ENCODE results near the gene AMN1. TPM values are rescaled to one million over a fixed set of nuclear protein-coding genes. Genes with fewer than 3 reads are reported as not detected.

Gene AMN1
- total and polyA plus RNA-seq, 2 of the 13 experiments (the other 11 are each of a cell fraction or from before 2014, with no cell fraction given): 7.5 to 26.5 TPM

DNA sequence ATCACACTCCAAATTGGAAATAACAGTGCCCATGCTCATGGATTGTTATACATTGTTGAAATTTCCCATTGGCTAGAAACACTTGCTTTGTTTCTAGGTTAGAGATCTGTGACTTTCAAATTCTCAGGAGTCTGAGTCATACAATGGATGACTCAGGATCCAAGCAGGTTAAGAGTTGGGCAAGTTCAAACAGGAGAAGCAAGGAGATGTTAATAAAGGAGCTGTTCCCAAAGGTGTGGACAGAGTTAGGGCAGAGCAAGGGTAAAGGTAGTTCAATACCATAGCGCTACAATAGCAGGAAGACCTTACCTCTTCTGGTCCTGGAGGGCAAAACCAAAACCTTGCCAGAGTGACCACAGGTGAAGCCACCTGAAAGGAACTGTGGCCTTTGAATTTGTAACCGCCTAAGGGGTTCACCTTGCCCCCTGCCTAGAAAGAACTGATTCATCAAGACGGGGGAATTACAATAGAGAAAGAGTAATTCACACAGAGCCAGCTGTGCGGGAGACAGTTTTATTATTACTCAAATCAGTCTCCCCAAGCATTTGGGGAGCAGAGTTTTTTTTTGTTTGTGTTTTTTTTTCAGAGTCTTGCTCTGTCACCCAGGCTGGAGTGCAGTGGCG, 4.2 kb upstream of the AMN1 start (continued):
- TF ChIP-seq, protein P1, sequence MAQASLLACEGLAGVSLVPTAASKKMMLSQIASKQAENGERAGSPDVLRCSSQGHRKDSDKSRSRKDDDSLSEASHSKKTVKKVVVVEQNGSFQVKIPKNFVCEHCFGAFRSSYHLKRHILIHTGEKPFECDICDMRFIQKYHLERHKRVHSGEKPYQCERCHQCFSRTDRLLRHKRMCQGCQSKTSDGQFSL (CRISPR knock-in tag; IDR thresholded peaks at IDR 0.05): no peak
- TF ChIP-seq, protein P2, sequence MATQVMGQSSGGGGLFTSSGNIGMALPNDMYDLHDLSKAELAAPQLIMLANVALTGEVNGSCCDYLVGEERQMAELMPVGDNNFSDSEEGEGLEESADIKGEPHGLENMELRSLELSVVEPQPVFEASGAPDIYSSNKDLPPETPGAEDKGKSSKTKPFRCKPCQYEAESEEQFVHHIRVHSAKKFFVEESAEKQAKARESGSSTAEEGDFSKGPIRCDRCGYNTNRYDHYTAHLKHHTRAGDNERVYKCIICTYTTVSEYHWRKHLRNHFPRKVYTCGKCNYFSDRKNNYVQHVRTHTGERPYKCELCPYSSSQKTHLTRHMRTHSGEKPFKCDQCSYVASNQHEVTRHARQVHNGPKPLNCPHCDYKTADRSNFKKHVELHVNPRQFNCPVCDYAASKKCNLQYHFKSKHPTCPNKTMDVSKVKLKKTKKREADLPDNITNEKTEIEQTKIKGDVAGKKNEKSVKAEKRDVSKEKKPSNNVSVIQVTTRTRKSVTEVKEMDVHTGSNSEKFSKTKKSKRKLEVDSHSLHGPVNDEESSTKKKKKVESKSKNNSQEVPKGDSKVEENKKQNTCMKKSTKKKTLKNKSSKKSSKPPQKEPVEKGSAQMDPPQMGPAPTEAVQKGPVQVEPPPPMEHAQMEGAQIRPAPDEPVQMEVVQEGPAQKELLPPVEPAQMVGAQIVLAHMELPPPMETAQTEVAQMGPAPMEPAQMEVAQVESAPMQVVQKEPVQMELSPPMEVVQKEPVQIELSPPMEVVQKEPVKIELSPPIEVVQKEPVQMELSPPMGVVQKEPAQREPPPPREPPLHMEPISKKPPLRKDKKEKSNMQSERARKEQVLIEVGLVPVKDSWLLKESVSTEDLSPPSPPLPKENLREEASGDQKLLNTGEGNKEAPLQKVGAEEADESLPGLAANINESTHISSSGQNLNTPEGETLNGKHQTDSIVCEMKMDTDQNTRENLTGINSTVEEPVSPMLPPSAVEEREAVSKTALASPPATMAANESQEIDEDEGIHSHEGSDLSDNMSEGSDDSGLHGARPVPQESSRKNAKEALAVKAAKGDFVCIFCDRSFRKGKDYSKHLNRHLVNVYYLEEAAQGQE (IDR thresholded peaks at IDR 0.05; ENCODE audit: borderline replicate concordance in 1 of 2, low read depth in 1 of 2, low read length in 2 of 2): no peak
- TF ChIP-seq SCMH1 (CRISPR knock-in tag; IDR thresholded peaks at IDR 0.05; ENCODE audit: borderline replicate concordance) (no peak), CREB1 (IDR thresholded peaks at IDR 0.05) (no peak), CREB1 (CRISPR knock-in tag; IDR thresholded peaks at IDR 0.05) (peak; percentile 42; the same call in 1 of the 2 replicates)
- TF ChIP-seq, protein P3, sequence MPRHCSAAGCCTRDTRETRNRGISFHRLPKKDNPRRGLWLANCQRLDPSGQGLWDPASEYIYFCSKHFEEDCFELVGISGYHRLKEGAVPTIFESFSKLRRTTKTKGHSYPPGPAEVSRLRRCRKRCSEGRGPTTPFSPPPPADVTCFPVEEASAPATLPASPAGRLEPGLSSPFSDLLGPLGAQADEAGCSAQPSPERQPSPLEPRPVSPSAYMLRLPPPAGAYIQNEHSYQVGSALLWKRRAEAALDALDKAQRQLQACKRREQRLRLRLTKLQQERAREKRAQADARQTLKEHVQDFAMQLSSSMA (CRISPR knock-in tag; IDR thresholded peaks at IDR 0.05): no peak
- TF ChIP-seq, protein P4, sequence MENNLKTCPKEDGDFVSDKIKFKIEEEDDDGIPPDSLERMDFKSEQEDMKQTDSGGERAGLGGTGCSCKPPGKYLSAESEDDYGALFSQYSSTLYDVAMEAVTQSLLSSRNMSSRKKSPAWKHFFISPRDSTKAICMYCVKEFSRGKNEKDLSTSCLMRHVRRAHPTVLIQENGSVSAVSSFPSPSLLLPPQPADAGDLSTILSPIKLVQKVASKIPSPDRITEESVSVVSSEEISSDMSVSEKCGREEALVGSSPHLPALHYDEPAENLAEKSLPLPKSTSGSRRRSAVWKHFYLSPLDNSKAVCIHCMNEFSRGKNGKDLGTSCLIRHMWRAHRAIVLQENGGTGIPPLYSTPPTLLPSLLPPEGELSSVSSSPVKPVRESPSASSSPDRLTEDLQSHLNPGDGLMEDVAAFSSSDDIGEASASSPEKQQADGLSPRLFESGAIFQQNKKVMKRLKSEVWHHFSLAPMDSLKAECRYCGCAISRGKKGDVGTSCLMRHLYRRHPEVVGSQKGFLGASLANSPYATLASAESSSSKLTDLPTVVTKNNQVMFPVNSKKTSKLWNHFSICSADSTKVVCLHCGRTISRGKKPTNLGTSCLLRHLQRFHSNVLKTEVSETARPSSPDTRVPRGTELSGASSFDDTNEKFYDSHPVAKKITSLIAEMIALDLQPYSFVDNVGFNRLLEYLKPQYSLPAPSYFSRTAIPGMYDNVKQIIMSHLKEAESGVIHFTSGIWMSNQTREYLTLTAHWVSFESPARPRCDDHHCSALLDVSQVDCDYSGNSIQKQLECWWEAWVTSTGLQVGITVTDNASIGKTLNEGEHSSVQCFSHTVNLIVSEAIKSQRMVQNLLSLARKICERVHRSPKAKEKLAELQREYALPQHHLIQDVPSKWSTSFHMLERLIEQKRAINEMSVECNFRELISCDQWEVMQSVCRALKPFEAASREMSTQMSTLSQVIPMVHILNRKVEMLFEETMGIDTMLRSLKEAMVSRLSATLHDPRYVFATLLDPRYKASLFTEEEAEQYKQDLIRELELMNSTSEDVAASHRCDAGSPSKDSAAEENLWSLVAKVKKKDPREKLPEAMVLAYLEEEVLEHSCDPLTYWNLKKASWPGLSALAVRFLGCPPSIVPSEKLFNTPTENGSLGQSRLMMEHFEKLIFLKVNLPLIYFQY (CRISPR knock-in tag; IDR thresholded peaks at IDR 0.05; ENCODE audit: borderline replicate concordance): no peak

All from HepG2 (cell line).